ENCODE data around the gene RALY.

Gene RALY

GRCh38 chr20:34072076-34072475 is 78.4 kb downstream of the RALY start:
- H3K27ac ChIP-seq: no peak overlapping the region
- peaks cover 9% of the 10 kb centered on the region for H3K4me1 ChIP-seq
- no peak for TF ChIP-seq CTCF (IDR thresholded peaks at IDR 0.05)
- no peak overlapping the region for H3K4me2 ChIP-seq (ENCODE audit: low read length)
- H3K9me3 ChIP-seq (ENCODE audit: control insufficient read depth, low read length): no peaks in the 10 kb centered on the region
- no peaks in the 10 kb centered on the region for H3K27me3 ChIP-seq (ENCODE audit: control insufficient read depth, insufficient read depth, low read length)
- H3K36me3 ChIP-seq (ENCODE audit: control insufficient read depth, insufficient read depth, low read length): no peaks in the 10 kb centered on the region
- H3K9ac ChIP-seq: no peak overlapping the region
- H3K4me3 ChIP-seq (ENCODE audit: low read depth, low read length): no peak overlapping the region
- no peak overlapping the region for H2AFZ ChIP-seq
- peaks cover 42% of the 10 kb centered on the region for H3K79me2 ChIP-seq

GRCh38 chr20:34072778-34073177 is 79.1 kb downstream of the RALY start:
- H3K36me3 ChIP-seq (ENCODE audit: control insufficient read depth, insufficient read depth, low read length): no peaks in the 10 kb centered on the region

DNA sequence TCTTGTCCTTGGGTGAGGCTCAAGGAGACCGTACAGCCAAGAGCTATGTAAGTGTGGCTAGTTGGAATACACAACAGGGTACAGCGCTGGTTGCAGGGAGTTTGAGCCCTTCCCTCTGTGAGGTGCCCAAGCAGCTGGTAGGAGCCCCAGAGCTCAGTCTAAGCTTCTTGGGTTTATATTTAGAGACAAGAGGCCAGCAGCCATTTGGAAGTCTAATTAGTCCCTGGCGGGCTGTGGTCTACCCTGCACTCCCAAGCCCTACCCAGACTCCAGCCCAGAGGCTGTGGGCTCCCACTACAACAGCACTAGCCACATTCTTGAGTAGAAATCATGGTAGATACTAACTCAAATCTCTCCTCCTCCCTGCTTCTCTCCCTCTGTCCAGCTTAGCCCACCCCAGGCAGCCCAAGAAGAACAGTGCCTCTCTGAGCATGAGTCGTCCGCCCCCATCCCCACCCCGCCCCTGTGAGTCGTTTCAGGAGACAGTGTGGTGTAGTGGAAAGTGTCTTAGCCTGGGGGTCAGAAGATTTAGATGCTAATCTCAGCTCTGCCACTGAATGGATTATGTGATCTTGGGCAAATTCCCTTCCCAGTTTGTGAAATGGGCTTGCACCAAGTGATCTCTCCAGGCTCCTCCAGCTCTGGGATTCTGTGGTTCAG is 80.5 kb downstream of the RALY start:
- Histone ChIP-seq H3K4me1 (peaks cover 5% of the 10 kb centered on the region), H3K9me3 (ENCODE audit: control insufficient read depth, low read length) (no peaks in the 10 kb centered on the region), H3K4me3 (ENCODE audit: low read depth, low read length) (no peak overlapping the region), H3K27ac (no peak overlapping the region), H3K79me2 (peaks cover 50% of the 10 kb centered on the region), H2AFZ (no peak overlapping the region), H3K27me3 (ENCODE audit: control insufficient read depth, insufficient read depth, low read length) (no peaks in the 10 kb centered on the region), H3K4me2 (ENCODE audit: low read length) (no peak overlapping the region), H3K36me3 (ENCODE audit: control insufficient read depth, insufficient read depth, low read length) (no peaks in the 10 kb centered on the region), H3K9ac (no peak overlapping the region)
- no peak for TF ChIP-seq CTCF (IDR thresholded peaks at IDR 0.05)

More at GRCh38 chr20:34072778-34073177, 79.1 kb downstream of the RALY start:
- H3K4me2 ChIP-seq (ENCODE audit: low read length): no peak overlapping the region
- H3K4me3 ChIP-seq (ENCODE audit: low read depth, low read length): no peak overlapping the region
- peaks cover 9% of the 10 kb centered on the region for H3K4me1 ChIP-seq
- H2AFZ ChIP-seq: no peak overlapping the region
- H3K27me3 ChIP-seq (ENCODE audit: control insufficient read depth, insufficient read depth, low read length): no peaks in the 10 kb centered on the region
- no peak overlapping the region for H3K9ac ChIP-seq
- no peaks in the 10 kb centered on the region for H3K9me3 ChIP-seq (ENCODE audit: control insufficient read depth, low read length)
- peaks cover 45% of the 10 kb centered on the region for H3K79me2 ChIP-seq
- TF ChIP-seq CTCF (IDR thresholded peaks at IDR 0.05): no peak
- no peak overlapping the region for H3K27ac ChIP-seq

- Histone ChIP-seq H3K9me3 (ENCODE audit: control insufficient read depth, low read length) (no peaks in the 10 kb centered on the region), H3K36me3 (ENCODE audit: control insufficient read depth, insufficient read depth, low read length) (no peaks in the 10 kb centered on the region), H3K9ac (no peak overlapping the region), H3K4me2 (ENCODE audit: low read length) (no peak overlapping the region), H3K79me2 (peaks cover 48% of the 10 kb centered on the region), H3K27me3 (ENCODE audit: control insufficient read depth, insufficient read depth, low read length) (no peaks in the 10 kb centered on the region), H3K4me1 (no peaks in the 10 kb centered on the region), H3K27ac (no peak overlapping the region), H3K4me3 (ENCODE audit: low read depth, low read length) (no peak overlapping the region), H2AFZ (no peak overlapping the region)
- TF ChIP-seq CTCF (IDR thresholded peaks at IDR 0.05): no peak
Observed at GRCh38 chr20:34075647-34076046, 81.9 kb downstream of the RALY start.

DNA sequence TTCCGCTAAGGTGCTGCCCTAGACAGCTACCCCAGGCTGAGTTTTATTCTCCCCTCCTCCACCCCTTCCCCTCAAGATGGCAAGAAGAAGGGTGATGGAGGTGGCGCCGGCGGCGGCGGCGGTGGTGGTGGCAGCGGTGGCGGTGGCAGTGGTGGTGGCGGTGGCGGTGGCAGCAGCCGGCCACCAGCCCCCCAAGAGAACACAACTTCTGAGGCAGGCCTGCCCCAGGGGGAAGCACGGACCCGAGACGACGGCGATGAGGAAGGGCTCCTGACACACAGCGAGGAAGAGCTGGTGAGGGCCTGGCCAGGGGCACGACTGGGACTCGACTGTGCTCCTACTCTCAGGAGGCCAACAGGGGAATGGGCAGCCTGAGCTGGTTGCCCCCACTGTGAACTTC is 83.2 kb downstream of the RALY start:
- H3K36me3 ChIP-seq (ENCODE audit: control insufficient read depth, insufficient read depth, low read length): no peaks in the 10 kb centered on the region
- no peak overlapping the region for H3K4me2 ChIP-seq (ENCODE audit: low read length)
- no peak overlapping the region for H3K27ac ChIP-seq
- no peak overlapping the region for H3K4me3 ChIP-seq (ENCODE audit: low read depth, low read length)
- H3K9me3 ChIP-seq (ENCODE audit: control insufficient read depth, low read length): no peaks in the 10 kb centered on the region
- no peaks in the 10 kb centered on the region for H3K4me1 ChIP-seq
- H3K9ac ChIP-seq: no peak overlapping the region
- H2AFZ ChIP-seq: no peak overlapping the region
- no peaks in the 10 kb centered on the region for H3K27me3 ChIP-seq (ENCODE audit: control insufficient read depth, insufficient read depth, low read length)
- peaks cover 43% of the 10 kb centered on the region for H3K79me2 ChIP-seq
- TF ChIP-seq CTCF (IDR thresholded peaks at IDR 0.05): no peak

All from parathyroid adenoma (tissue), 2 donors.